GM12878 (cell line): Measurements from ENCODE around the gene FBXL16. TPM values are rescaled to one million over a fixed set of nuclear protein-coding genes. Genes with fewer than 3 reads are reported as not detected.

Source experiments
- ATAC-seq: fragments of 200-7000 bp; cut with Tn5 transposase; 3 replicates; pipeline ENCODE4 v1.9.1; 2020; ENCODE audit warnings: mild to moderate bottlenecking, moderate library complexity
- BruUV-seq: library from RNA; stranded (reverse); fragments of 400-500 nt; replicated peaks from 2 replicates; lab custom pipeline; 2021; lab: Mats Ljungman, UMichigan
- CTCF ChIA-PET: fragments of 300-600 bp; sonication (Branson Sonifier 250); formaldehyde crosslinking; extraction: SDS; loops from one replicate; lab custom pipeline; 2021; ENCODE audit warnings: inconsistent platforms; lab: Yijun Ruan, JAX
- POLR2A ChIA-PET: fragments of 350-600 bp; formaldehyde crosslinking; extraction: SDS; loops from one replicate; lab custom pipeline; 2021; ENCODE audit warnings: inconsistent platforms; lab: Charles Lee
- RAD21 ChIA-PET: fragments of 300-600 bp; sonication (Branson Sonifier 250); formaldehyde crosslinking; loops from one replicate; lab custom pipeline; 2023; ENCODE audit warnings: antibody characterized with exemption; ENCODE audit not compliant: unreplicated experiment; lab: Charles Lee
- SMC1A ChIA-PET: fragments of 300-600 bp; sonication (Branson Sonifier 250); formaldehyde crosslinking; loops from one replicate; lab custom pipeline; 2023; ENCODE audit not compliant: unreplicated experiment, uncharacterized antibody; lab: Charles Lee
- DNase-seq: peaks from one replicate; pipeline ENCODE4 v3.0.0-alpha.2; 2011; ENCODE audit warnings: low read depth, low spot score
- FAIRE-seq: peaks from 3 replicates; lab custom pipeline; 2011; peaks lifted over from hg19 to GRCh38; lab: Jason Lieb, UNC
- H2AFZ ChIP-seq: 2 replicates; pipeline ENCODE4 v1.6.0; 2011; ENCODE audit warnings: low read depth, low read length, control low read depth; ENCODE audit not compliant: control insufficient read depth
- H3K27ac ChIP-seq: 2 replicates; pipeline ENCODE4 v1.5.1; 2011; ENCODE audit warnings: control low read depth; ENCODE audit not compliant: control insufficient read depth, insufficient read depth
- H3K27me3 ChIP-seq, 2 experiments: replicated peaks in 1 of 2; 2 replicates each; pipeline versions ENCODE4 v1.6.0 to v1.6.1; 2011; ENCODE audit warnings: low read length in 1 of 2; ENCODE audit not compliant: control insufficient read depth in 2 of 2, insufficient read depth in 2 of 2
- H3K36me3 ChIP-seq, 2 experiments: 2 replicates each; pipeline ENCODE4 v1.5.1; 2011; ENCODE audit warnings: low read length in 1 of 2; ENCODE audit not compliant: control insufficient read depth in 2 of 2, insufficient read depth in 2 of 2
- H3K4me1 ChIP-seq: 2 replicates; pipeline ENCODE4 v1.6.1; 2011; ENCODE audit warnings: mild to moderate bottlenecking, low read length, moderate library complexity, mixed read lengths; ENCODE audit not compliant: control insufficient read depth, insufficient read depth
- H3K4me2 ChIP-seq: 2 replicates; pipeline ENCODE4 v1.6.0; 2011; ENCODE audit warnings: control low read depth; ENCODE audit not compliant: control insufficient read depth, insufficient read depth
- H3K4me3 ChIP-seq: fragments of 200-600 bp; sonication (generic); 2 replicates; pipeline ENCODE4 v1.5.1; 2016
- H3K79me2 ChIP-seq: 2 replicates; pipeline ENCODE4 v1.6.0; 2011; ENCODE audit warnings: low read length; ENCODE audit not compliant: control insufficient read depth, insufficient read depth
- H3K9ac ChIP-seq: 2 replicates; pipeline ENCODE4 v1.8.0; 2011; ENCODE audit warnings: low read length, control low read depth, mixed read lengths; ENCODE audit not compliant: control insufficient read depth, insufficient read depth
- H3K9me3 ChIP-seq: replicated peaks from 3 replicates; pipeline ENCODE4 v1.5.1; 2011; ENCODE audit warnings: mild to moderate bottlenecking, low read length; ENCODE audit not compliant: control insufficient read depth, insufficient read depth
- H4K20me1 ChIP-seq: 2 replicates; pipeline ENCODE4 v1.6.0; 2011; ENCODE audit not compliant: control insufficient read depth, insufficient read depth
- CBX3 ChIP-seq: fragments of 200-600 bp; sonication (generic); IDR thresholded peaks from 2 replicates; pipeline ENCODE4 v1.6.1; 2016; ENCODE audit warnings: low read depth, borderline replicate concordance
- DPF2 ChIP-seq: fragments of 450-650 bp; IDR thresholded peaks from 2 replicates; pipeline ENCODE4 v1.6.1; 2017; ENCODE audit warnings: mild to moderate bottlenecking
- EP300 ChIP-seq, 2 experiments: fragments of 150-350 bp in 1 of 2; IDR thresholded peaks; 2 replicates each; pipeline ENCODE4 v1.6.1; 2011 to 2012; ENCODE audit warnings: low read depth in 2 of 2, low read length in 2 of 2, borderline replicate concordance in 1 of 2, improper control_type of control experiment in 1 of 2, inconsistent platforms in 1 of 2; ENCODE audit not compliant: control insufficient read depth in 1 of 2
- HDAC2 ChIP-seq: fragments of 200-600 bp; sonication (generic); IDR thresholded peaks from 2 replicates; pipeline ENCODE4 v1.6.1; 2017
- IRF4 ChIP-seq: IDR thresholded peaks from 2 replicates; pipeline ENCODE4 v1.6.1; 2011; ENCODE audit warnings: low read depth, low read length
- JUNB ChIP-seq: IDR thresholded peaks from 2 replicates; pipeline ENCODE4 v1.6.1; 2016; ENCODE audit warnings: antibody characterized with exemption, mild to moderate bottlenecking
- NR2C2 ChIP-seq: IDR thresholded peaks from 2 replicates; pipeline ENCODE4 v1.6.1; 2011; ENCODE audit warnings: borderline replicate concordance, low read depth; ENCODE audit not compliant: control insufficient read depth, insufficient read length
- RELA ChIP-seq: fragments of 450-650 bp; IDR thresholded peaks from 2 replicates; pipeline ENCODE4 v1.8.0; 2014; ENCODE audit warnings: borderline replicate concordance; ENCODE audit not compliant: partially characterized antibody
- SIN3A ChIP-seq: IDR thresholded peaks from 2 replicates; pipeline ENCODE4 v1.6.1; 2012; ENCODE audit warnings: low read depth, low read length, improper control_type of control experiment
- SMARCA5 ChIP-seq: fragments of 450-650 bp; IDR thresholded peaks from 2 replicates; pipeline ENCODE4 v1.6.1; 2017; ENCODE audit warnings: mild to moderate bottlenecking
- SREBF2 ChIP-seq: IDR thresholded peaks from 2 replicates; pipeline ENCODE4 v1.6.1; 2012; ENCODE audit warnings: mild to moderate bottlenecking, low read length
- STAT1 ChIP-seq: fragments of 450-650 bp; conservative IDR thresholded peaks from 2 replicates; pipeline ENCODE4 v1.6.1; 2014; ENCODE audit warnings: antibody characterized with exemption, mild to moderate bottlenecking
- STAT3 ChIP-seq: IDR thresholded peaks from 2 replicates; pipeline ENCODE4 v1.6.1; 2011; ENCODE audit warnings: low read depth, low read length, improper control_type of control experiment
- WGBS: methylation state at CpG from one replicate; pipeline ENCODE4 v1.1.6; 2016; ENCODE audit warnings: low lambda C conversion rate; ENCODE audit not compliant: insufficient replicate concordance, insufficient coverage; ENCODE audit errors: missing lambda C conversion rate; 5-methylcytosine and 5-hydroxymethylcytosine counted together
- in situ Hi-C: fragments of 300-500 bp; cut with MboI; formaldehyde crosslinking; loops from 9 replicates; pipeline ENCODE4 v1.14.3; 2018; ENCODE audit warnings: mixed read lengths
- intact Hi-C: fragments of 100-400 bp; cut with micrococcal nuclease; formaldehyde crosslinking; loops from one replicate; pipeline ENCODE4 v1.14.2; 2022; ENCODE audit not compliant: unreplicated experiment
- polyA plus RNA-seq, 11 experiments: library from polyadenylated mRNA; depleted of rRNA in 4 of 11; unstranded in 6 of 11; stranded (reverse) in 5 of 11; fragments of >200 nt; fragmentation: Nextera tagmentation in 4 of 11; fragmentation: Illumina TruSeq in 1 of 11; extraction: Ambion mirVana in 4 of 11; extraction: Trizol in 1 of 11; gene quantifications; 1 replicate in 1 of 11; 2 replicates in 10 of 11; pipeline versions ENCODE4 v1.2.1 to v1.2.3, GENCODE V29; 2011 to 2016; ENCODE audit warnings: inconsistent platforms in 2 of 11, missing spikeins in 2 of 11, low read depth in 1 of 11
- total RNA-seq, 4 experiments: library from RNA; depleted of rRNA in 3 of 4; stranded (reverse); fragments of >200 nt in 3 of 4; fragmentation: Illumina TruSeq in 1 of 4; extraction: Trizol in 1 of 4; gene quantifications; 2 replicates each; pipeline versions ENCODE4 v1.2.1 to v1.2.3, GENCODE V29; 2013 to 2021
- TF ChIP-seq, protein P1 (sequence below): fragments of 450-650 bp; IDR thresholded peaks from 2 replicates; pipeline ENCODE4 v1.6.1; 2017; ENCODE audit warnings: low read depth, mild to moderate bottlenecking, moderate library complexity
- TF ChIP-seq, protein P2 (sequence below): IDR thresholded peaks from 2 replicates; pipeline ENCODE4 v1.6.1; 2012; ENCODE audit warnings: low read depth, low read length, improper control_type of control experiment

FBXL16 gene
- total and polyA plus RNA-seq, 10 of the 15 experiments (the other 5 are each of a cell fraction or from before 2014, with no cell fraction given), result 0.13 to 1.4 (median 0.24) TPM

DNA sequence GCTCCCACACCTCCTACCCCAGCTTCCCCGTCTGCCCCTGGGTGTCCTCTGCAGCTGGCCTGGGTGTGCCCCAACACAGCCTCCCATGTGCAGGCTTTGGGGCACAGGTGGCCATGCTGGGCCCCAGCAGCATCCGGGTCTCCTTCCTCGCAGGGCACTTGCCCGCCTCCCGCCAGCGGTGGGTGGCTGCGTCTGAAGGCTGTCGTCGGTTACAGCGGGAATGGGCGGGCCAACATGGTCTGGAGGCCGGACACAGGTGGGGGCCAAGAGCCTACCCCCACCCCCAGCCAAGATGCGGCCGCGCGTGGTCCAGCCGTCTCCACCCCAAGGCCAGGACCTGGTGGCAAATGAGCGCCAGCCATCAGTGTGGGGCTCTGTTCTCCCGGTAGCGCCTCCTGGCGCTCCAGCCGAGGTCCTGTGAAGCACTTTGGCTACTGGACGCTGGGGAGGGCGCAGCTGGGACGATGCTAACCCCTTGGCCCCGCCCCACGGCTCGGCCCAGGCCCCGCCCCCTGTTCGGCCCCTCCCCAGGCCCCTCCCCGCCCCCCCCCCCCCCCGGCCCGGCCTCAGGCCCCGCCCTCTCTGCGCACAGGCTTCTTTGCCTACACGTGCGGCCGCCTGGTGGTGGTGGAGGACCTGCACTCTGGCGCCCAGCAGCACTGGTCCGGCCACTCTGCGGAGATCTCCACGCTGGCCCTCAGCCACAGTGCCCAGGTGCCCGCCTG, 45.0 kb downstream of the FBXL16 start (continued):
- TF ChIP-seq IRF4, result no peak
- TF ChIP-seq HDAC2, result no peak
- TF ChIP-seq JUNB, result no peak
- no peak for TF ChIP-seq NR2C2
- TF ChIP-seq, protein P1, sequence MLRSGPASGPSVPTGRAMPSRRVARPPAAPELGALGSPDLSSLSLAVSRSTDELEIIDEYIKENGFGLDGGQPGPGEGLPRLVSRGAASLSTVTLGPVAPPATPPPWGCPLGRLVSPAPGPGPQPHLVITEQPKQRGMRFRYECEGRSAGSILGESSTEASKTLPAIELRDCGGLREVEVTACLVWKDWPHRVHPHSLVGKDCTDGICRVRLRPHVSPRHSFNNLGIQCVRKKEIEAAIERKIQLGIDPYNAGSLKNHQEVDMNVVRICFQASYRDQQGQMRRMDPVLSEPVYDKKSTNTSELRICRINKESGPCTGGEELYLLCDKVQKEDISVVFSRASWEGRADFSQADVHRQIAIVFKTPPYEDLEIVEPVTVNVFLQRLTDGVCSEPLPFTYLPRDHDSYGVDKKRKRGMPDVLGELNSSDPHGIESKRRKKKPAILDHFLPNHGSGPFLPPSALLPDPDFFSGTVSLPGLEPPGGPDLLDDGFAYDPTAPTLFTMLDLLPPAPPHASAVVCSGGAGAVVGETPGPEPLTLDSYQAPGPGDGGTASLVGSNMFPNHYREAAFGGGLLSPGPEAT, result no peak
- TF ChIP-seq SMARCA5, result no peak
- TF ChIP-seq STAT3, result no peak
- TF ChIP-seq EP300 (IDR thresholded peaks at IDR 0.05; ENCODE audit: borderline replicate concordance in 1 of 2, control insufficient read depth in 1 of 2, low read depth in 2 of 2, low read length in 2 of 2), result no peak
- no peak for TF ChIP-seq SREBF2
- TF ChIP-seq RELA, result no peak
- no peak for TF ChIP-seq DPF2

DNA sequence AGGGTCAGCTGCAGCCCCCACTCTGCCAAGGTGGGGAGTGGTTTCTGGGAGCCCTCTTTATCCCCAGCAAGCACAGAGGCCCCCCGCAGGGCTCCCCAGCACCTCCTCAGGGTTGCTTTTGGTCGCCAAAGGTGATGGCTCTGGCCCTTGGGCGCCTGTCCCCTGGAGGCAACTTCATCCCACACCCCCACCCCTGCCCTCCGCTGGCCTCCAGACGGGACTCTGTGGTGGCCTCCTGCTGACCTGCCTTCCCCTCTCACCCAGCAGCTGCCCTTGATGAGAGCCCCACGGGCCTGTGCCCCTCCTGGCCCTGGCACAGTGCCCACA, 45.5 kb downstream of the FBXL16 start:
- ChIA-PET CTCF (interaction anchor here (0.6 to 1.4 kb wide), 4 partner anchors 9 to 811 kb away, joined by 3 to 5 read pairs (median 4); partner anchors contain the start of gene METTL26), POLR2A (no interaction called here), SMC1A (no interaction called here), RAD21 (interaction anchor here (1.0 kb wide), 1 partner anchor 12 kb away, joined by 7 read pairs; no protein-coding TSS in a partner anchor)
- intact Hi-C loops, result loop anchor here (1.0 to 10.0 kb wide), 2 partner anchors 81 to 265 kb away; partner anchors contain the start of gene NME4
- no peak overlapping the region for H3K4me2 ChIP-seq
- no peak overlapping the region; the same call in 1 of the 2 replicates for H3K9ac ChIP-seq
- no peaks in the 10 kb centered on the region; a peak in 2 of 4 replicates for H3K36me3 ChIP-seq
- H4K20me1 ChIP-seq, result no peaks in the 10 kb centered on the region
- FAIRE-seq, result no peak
- no peak overlapping the region for H3K4me3 ChIP-seq
- H3K27ac ChIP-seq, result no peak overlapping the region
- H3K9me3 ChIP-seq, result no peaks in the 10 kb centered on the region
- no peak for DNase-seq
- TF ChIP-seq STAT1 (no peak), SIN3A (no peak), CBX3 (no peak)
- TF ChIP-seq, protein P2, sequence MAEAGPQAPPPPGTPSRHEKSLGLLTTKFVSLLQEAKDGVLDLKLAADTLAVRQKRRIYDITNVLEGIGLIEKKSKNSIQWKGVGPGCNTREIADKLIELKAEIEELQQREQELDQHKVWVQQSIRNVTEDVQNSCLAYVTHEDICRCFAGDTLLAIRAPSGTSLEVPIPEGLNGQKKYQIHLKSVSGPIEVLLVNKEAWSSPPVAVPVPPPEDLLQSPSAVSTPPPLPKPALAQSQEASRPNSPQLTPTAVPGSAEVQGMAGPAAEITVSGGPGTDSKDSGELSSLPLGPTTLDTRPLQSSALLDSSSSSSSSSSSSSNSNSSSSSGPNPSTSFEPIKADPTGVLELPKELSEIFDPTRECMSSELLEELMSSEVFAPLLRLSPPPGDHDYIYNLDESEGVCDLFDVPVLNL, result no peak
- H3K27me3 ChIP-seq, result no peaks in the 10 kb centered on the region
- 82% methylated on average over 6 of the region's 6 CpGs for WGBS
- H3K4me1 ChIP-seq, result peaks cover 3% of the 10 kb centered on the region; the same call in 1 of the 2 replicates
- in situ Hi-C loops, result loop anchor here (10.0 kb wide), 1 partner anchor 265 kb away; the partner anchor contains the start of gene NME4
- no peak for ATAC-seq
- no TSS peak for BruUV-seq
- H3K79me2 ChIP-seq, result no peaks in the 10 kb centered on the region
- no peak overlapping the region for H2AFZ ChIP-seq
